AG10803 (cell line): ENCODE results near the gene PGF.

Experiments used
- DNase-seq: peaks from one replicate; pipeline ENCODE4 v3.0.0; 2010; ENCODE audit warnings: low read depth
- H3K4me3 ChIP-seq: 2 replicates; pipeline ENCODE4 v1.5.1; 2011; ENCODE audit warnings: mild to moderate bottlenecking, low read length, control low read depth
- TF ChIP-seq, protein P1 (sequence below): conservative IDR thresholded peaks from 2 replicates; pipeline ENCODE4 v1.5.1; 2011; ENCODE audit warnings: mild to moderate bottlenecking, low read length, control low read depth, inconsistent platforms

PGF gene

GRCh38 chr14:74978416-74978947, 23.1 kb upstream of the PGF start:
- TF ChIP-seq, protein P1, sequence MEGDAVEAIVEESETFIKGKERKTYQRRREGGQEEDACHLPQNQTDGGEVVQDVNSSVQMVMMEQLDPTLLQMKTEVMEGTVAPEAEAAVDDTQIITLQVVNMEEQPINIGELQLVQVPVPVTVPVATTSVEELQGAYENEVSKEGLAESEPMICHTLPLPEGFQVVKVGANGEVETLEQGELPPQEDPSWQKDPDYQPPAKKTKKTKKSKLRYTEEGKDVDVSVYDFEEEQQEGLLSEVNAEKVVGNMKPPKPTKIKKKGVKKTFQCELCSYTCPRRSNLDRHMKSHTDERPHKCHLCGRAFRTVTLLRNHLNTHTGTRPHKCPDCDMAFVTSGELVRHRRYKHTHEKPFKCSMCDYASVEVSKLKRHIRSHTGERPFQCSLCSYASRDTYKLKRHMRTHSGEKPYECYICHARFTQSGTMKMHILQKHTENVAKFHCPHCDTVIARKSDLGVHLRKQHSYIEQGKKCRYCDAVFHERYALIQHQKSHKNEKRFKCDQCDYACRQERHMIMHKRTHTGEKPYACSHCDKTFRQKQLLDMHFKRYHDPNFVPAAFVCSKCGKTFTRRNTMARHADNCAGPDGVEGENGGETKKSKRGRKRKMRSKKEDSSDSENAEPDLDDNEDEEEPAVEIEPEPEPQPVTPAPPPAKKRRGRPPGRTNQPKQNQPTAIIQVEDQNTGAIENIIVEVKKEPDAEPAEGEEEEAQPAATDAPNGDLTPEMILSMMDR, result no peak
- no peak overlapping the region for H3K4me3 ChIP-seq
- DNase-seq, result no peak

DNA sequence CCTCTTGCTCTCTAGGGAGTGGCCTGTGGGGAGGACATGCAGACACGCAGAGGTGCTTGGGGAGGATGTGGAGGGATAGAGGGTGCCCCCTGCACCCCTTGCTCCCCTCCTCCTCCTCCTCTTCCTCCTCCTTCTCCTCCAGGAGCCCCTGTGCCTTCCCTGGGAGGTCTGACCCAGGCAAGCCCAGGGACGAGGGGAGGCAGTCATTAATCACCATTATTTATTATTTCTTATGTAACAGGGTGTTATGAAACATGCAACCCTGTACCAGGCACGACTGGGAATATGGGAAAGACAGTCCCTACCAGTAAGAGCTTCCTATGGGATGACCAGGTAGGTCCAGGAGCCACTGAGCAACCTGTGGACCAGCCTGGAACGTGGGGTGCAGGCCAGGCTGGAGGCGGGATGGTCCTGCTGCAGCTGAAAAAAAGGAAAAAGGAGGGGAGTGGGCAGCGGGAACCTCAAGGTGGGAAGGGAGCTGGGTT, 22.5 kb upstream of the PGF start:
- H3K4me3 ChIP-seq, result no peak overlapping the region
- TF ChIP-seq, protein P1, result no peak
- DNase-seq, result no peak

DNA sequence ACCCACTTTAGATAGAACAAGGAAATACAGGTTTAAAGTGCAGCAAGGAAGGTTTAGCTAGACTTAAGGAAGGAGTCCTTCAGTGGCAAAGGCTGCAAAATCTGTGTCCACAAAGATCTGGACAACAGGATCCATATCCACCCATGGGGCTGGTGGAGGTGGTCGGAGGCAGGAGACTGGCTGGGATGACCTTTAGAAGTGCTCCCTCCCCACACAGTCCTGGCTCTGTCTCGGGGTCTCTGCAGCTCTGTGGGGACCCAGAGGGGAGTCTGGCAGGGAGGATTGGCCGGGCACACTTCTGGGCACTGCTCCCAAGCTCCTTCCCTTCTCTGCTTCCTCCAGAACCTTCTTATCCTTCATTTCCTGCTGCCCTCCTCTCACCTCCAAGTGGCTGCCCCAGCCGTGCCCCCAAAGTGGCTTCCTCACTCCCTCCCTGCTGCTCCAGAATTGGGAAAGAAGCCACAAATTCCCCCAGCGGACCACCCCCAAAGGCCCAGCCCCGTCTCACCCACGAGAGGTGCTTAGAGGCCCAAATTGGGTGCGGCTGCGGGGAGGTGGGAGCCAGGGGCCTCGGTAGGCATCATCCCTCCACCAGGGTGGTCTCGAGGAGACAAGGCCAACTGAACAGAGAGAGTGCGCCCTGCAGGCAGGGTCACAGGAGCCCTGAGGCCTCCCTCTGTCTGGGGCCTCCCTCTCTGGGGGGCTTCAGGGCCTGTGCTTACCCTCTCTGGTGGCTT, 21.9 kb upstream of the PGF start:
- DNase-seq, result no peak
- TF ChIP-seq, protein P1, result no peak
- no peak overlapping the region for H3K4me3 ChIP-seq

DNA sequence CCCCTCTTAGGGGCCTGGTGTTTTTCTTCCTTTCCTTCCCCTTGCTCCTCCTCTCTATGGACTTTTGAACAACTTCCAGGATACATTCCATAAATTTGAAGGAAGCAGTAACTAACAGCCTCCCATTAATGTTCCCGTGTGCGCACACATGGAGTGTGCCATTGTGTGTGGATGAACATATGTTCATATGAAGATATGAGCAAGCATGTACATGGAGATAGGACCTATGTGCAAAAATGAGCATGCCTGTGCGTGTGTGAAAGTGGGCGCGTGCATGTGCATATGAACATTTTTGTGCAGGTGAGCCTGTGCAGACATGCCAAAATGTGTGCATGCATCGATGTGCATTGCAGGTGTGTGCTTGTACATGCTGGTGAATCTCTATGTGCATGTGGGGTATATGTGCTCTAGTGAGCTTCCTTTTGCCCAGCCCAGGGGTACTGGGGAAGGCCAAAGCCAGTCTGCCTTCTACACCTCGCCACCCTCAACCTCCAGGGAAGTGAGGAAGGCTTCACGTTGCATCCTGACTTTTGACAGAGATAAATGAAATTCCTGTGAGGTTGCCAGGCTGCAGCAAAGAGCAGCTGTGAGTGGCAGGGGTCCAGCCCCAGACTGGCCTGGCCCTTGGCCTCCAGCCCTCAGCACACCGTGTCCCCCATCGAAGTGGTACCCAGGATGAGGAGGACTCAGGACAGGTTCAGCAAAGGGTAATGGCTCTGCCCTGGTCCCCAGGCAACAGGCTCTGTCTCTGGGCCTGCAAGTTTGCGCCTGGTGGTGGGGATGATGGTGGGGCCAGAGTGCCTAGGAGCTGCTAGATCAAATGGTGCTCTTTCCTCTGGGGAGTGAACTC, 21.1 kb upstream of the PGF start:
- TF ChIP-seq, protein P1, result no peak
- no peak for DNase-seq
- no peak overlapping the region for H3K4me3 ChIP-seq

GRCh38 chr14:74975059-74975810, 19.8 kb upstream of the PGF start:
- no peak for DNase-seq

DNA sequence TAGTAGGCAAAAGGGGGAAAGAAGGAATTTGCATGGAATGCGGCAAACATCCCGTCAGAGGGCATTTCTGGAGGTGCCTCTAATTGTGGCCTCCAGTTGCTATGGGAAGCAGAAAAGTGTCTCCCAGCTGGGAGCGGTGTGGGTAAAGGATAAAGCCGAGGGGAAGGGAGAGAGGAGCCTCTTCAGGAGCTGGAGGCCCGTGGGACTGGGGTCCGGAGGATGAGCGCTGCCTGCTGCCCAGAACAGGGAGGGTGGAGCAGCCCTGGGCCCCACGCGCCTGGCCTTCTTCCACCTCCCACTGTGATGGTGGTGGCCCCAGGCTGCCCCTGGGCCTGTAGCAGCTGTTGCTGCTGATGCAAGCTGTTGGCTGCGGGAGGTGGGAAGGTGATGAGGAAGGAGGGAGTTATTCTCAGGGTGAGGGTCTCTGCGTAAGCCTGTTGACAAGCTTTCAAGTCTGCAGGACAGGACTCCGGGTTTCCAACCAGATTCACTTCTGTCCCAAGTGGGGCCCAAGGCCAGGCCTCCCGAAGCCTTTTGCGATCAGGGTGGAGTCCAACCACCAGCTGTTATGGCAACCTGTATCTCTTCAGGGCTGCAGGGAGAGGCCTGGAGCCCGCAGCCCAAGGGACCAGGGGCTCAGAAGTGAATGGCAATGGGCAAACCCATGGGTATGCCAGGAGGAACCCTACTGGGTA, 19.1 kb upstream of the PGF start:
- no peak for DNase-seq
- TF ChIP-seq, protein P1, result no peak
- H3K4me3 ChIP-seq, result no peak overlapping the region

More at GRCh38 chr14:74975059-74975810, 19.8 kb upstream of the PGF start:
- H3K4me3 ChIP-seq, result no peak overlapping the region
- TF ChIP-seq, protein P1, result no peak
